GM12891 (cell line): Measurements from ENCODE around the gene ACYP1.

Experiments
- DNase-seq: peaks from one replicate; pipeline ENCODE4 v3.0.0; 2011; ENCODE audit warnings: low spot score; ENCODE audit not compliant: insufficient read length
- FAIRE-seq: peaks from 2 replicates; lab custom pipeline; 2011; peaks lifted over from hg19 to GRCh38; lab: Jason Lieb, UNC
- PAX5 ChIP-seq: IDR thresholded peaks from 2 replicates; pipeline ENCODE4 v1.6.1; 2011; ENCODE audit warnings: low read length, moderate library complexity, mild to moderate bottlenecking; ENCODE audit not compliant: insufficient read depth, severe bottlenecking
- POLR2A ChIP-seq: IDR thresholded peaks from 2 replicates; pipeline ENCODE4 v1.6.1; 2011; ENCODE audit warnings: low read depth, low read length, control low read depth
- POLR2AphosphoS5 ChIP-seq: IDR thresholded peaks from 2 replicates; pipeline ENCODE4 v1.6.1; 2011; ENCODE audit warnings: low read depth, low read length, control low read depth
- POU2F2 ChIP-seq: IDR thresholded peaks from 2 replicates; pipeline ENCODE4 v1.6.1; 2011; ENCODE audit warnings: low read depth, mild to moderate bottlenecking, control low read depth, low read length, moderate library complexity
- SPI1 ChIP-seq: IDR thresholded peaks from 2 replicates; pipeline ENCODE4 v1.6.1; 2011; ENCODE audit warnings: low read depth, low read length, control low read depth
- TAF1 ChIP-seq: IDR thresholded peaks from 2 replicates; pipeline ENCODE4 v1.6.1; 2011; ENCODE audit warnings: low read depth, low read length, control low read depth

Gene ACYP1

DNA sequence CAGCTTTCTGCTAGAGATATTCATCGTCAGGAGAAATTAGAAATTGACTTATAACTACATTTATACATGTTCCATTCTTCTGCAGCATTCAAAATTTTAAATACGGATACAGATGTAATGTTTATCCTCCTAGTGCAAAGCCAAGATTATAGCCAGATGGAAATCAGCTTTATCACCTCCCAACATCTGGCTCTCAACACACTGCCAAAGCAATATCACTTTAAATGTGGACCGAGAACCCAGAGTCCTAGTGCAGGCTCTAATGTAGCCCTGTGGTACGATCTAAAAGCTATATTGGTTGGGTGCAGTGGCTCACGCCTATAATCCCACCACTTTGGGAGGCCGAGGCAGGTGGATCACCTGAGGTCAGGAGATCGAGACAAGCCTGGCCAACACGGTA is 19.1 kb downstream of the ACYP1 start:
- no peak for DNase-seq
- FAIRE-seq = no peak
- TF ChIP-seq PAX5 = no peak
- TF ChIP-seq POLR2A = no peak
- no peak for TF ChIP-seq SPI1

DNA sequence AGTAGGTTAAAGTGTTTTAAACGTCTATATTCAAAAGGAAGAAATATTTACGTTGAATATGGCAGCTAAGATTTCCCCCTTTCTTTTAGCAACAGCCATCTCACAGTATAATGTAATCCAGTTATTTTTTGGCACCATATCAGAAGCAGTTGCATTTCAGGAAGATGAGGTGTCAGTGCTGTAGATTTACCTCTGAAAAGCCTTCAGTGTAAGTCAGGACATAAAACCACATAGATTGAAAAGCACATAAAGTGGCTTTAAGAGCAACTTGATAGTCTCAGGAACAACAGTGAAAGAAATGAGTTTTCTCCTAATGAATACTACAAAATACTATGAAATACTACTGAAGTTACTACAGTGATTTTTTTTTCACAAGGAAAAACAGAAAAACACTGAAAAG is 19.5 kb downstream of the ACYP1 start:
- DNase-seq (no peak), FAIRE-seq (no peak)
- TF ChIP-seq POU2F2 = no peak
- no peak for TF ChIP-seq SPI1
- TF ChIP-seq POLR2AphosphoS5 = no peak
- no peak for TF ChIP-seq PAX5
- no peak for TF ChIP-seq TAF1
- TF ChIP-seq POLR2A = no peak

- peak; percentile 5 for FAIRE-seq
- no peak for DNase-seq
- TF ChIP-seq PAX5 (no peak), TAF1 (no peak), SPI1 (no peak), POU2F2 (no peak), POLR2A (no peak), POLR2AphosphoS5 (no peak)
Measured at GRCh38 chr14:75042035-75042434, 21.8 kb downstream of the ACYP1 start.

DNA sequence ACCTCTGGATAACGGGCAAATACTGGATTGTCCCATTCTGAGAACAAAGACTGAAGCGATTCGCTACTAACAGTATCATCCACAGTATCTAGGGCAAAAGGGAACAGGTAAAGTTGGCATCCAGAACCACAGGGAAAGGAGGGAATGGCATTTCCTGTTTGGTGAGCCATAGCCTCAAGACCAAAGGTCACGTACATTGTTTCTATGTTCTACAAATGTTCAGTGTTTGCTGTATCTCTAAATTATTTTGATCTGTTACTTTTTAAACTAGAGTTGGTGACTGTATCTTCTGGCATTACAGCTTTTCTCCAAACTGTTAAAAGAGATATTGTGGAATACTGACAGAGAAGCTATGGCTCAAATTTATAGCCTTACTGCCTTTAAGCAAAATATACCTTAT is 22.2 kb downstream of the ACYP1 start:
- DNase-seq = no peak
- TF ChIP-seq POU2F2 (no peak), TAF1 (no peak), PAX5 (no peak), POLR2AphosphoS5 (no peak), SPI1 (no peak), POLR2A (no peak)
- no peak for FAIRE-seq

GRCh38 chr14:75040959-75041358 is 22.9 kb downstream of the ACYP1 start:
- DNase-seq = no peak
- no peak for FAIRE-seq
- TF ChIP-seq SPI1 (no peak), POLR2AphosphoS5 (no peak), PAX5 (no peak), POLR2A (no peak), POU2F2 (no peak), TAF1 (no peak)

GRCh38 chr14:75040507-75040906 is 23.3 kb downstream of the ACYP1 start:
- FAIRE-seq (no peak), DNase-seq (no peak)
- TF ChIP-seq POU2F2 = no peak

GRCh38 chr14:75032939-75033338 is 30.9 kb downstream of the ACYP1 start:
- TF ChIP-seq POLR2A = no peak
- TF ChIP-seq POU2F2 = no peak
- no peak for TF ChIP-seq TAF1
- no peak for TF ChIP-seq SPI1
- TF ChIP-seq PAX5 = no peak
- TF ChIP-seq POLR2AphosphoS5 = no peak
- no peak for DNase-seq
- FAIRE-seq = no peak

DNA sequence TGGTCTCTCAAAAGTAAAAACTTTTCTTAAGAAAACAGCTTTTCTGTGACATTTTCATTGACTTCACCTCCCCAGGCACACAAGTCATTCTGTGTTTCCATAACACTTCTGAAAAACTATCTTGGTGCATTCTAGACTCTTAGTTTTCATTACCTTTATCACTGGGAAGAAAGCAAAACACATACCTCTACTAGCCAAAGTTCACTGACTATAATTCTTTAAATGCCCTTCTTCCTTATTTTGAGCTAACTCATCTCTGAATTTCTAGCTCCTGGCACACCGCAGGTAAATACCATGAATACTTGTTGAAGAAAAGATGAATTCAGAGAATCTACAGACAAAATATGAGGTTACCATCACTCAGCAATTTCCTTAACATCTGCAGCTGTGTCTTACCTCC is 33.7 kb downstream of the ACYP1 start:
- no peak for DNase-seq
- FAIRE-seq = no peak
- no peak for TF ChIP-seq POLR2AphosphoS5
- TF ChIP-seq PAX5 = no peak
- no peak for TF ChIP-seq TAF1

- DNase-seq (no peak), FAIRE-seq (no peak)
- TF ChIP-seq TAF1 (no peak), POLR2A (no peak), POU2F2 (no peak), POLR2AphosphoS5 (no peak), PAX5 (no peak), SPI1 (no peak)
Measured at GRCh38 chr14:75025876-75026275, 37.9 kb downstream of the ACYP1 start.

DNA sequence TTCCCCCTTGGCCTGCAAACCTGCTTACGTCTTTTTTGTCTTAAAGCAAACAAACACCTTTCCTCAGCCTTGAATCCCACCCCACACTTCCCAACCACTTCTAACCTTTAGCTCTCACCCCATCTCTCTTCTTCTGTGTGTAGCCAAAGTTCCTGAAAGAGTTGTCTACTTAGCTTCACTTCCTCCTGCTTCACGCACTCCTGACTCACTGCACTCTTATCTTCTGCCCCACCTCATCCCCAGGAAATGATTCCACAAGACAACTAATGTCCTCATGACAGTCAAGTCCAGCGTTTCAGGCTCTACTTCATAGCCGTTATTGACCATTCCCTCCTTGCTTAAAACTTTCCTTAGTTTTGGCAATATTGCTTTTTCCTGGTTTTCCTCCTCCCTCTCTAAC is 38.7 kb downstream of the ACYP1 start:
- FAIRE-seq (no peak), DNase-seq (no peak)
- TF ChIP-seq TAF1 (no peak), POU2F2 (no peak), POLR2AphosphoS5 (no peak)

GRCh38 chr14:75023108-75023507 is 40.7 kb downstream of the ACYP1 start:
- no peak for FAIRE-seq
- no peak for DNase-seq
- TF ChIP-seq PAX5 = no peak

- FAIRE-seq (no peak), DNase-seq (no peak)
- no peak for TF ChIP-seq TAF1
- TF ChIP-seq POU2F2 = no peak
- TF ChIP-seq SPI1 = no peak
- TF ChIP-seq POLR2AphosphoS5 = no peak
- no peak for TF ChIP-seq POLR2A
- TF ChIP-seq PAX5 = no peak
Measured at GRCh38 chr14:75022655-75023054, 41.2 kb downstream of the ACYP1 start.
